Germinal center (tissue), 1 donor: Measurements from ENCODE around the gene GP5.

Experiments
- DNase-seq: peaks from one replicate; pipeline ENCODE4 v3.0.0; 2012; ENCODE audit warnings: mixed read lengths, low spot score

Gene GP5, protein sequence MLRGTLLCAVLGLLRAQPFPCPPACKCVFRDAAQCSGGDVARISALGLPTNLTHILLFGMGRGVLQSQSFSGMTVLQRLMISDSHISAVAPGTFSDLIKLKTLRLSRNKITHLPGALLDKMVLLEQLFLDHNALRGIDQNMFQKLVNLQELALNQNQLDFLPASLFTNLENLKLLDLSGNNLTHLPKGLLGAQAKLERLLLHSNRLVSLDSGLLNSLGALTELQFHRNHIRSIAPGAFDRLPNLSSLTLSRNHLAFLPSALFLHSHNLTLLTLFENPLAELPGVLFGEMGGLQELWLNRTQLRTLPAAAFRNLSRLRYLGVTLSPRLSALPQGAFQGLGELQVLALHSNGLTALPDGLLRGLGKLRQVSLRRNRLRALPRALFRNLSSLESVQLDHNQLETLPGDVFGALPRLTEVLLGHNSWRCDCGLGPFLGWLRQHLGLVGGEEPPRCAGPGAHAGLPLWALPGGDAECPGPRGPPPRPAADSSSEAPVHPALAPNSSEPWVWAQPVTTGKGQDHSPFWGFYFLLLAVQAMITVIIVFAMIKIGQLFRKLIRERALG

DNA sequence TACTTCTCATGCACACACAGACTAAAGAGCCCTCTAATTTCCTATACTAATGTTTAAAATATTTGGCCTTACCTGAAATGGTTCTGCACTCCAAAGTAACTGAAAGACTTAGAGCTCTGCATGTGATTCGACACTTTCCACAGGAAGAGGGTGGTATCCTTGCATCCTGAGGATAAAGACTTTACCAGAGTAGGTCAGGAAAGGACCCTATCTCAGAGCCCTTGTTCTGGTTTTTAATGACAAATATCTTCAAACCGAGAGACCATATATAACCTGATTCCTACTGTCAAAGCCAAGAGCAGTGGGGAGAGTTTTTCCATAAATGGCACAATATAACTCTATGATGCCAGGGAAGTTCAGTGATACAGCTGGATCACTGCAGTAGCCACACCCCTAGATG, at the start of gene GP5:
TSS of gene GP5 (minus strand) at position 101 of the 400 bp plus-strand sequence. CDS start 984 bp downstream, outside the sequence.
- no peak for DNase-seq

DNA sequence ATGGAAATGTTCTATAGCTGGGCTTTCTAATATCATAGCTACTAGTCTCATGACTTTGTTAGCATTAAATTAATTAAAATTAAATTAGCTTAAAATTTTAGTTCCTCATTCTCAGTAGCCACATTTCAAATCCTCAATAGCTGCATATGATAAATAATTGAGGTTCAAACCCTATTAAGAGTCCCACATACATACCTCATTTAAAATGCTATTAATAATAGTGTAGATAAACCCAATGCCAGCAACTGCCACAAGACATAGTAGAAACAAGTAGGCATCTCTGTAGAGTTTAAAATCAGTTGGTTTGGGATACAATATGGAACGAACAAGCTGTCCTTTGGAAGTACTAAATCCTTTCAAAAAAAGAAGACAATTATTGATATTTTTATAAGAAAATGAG, 48.6 kb upstream of the GP5 start:
- DNase-seq, result no peak

DNA sequence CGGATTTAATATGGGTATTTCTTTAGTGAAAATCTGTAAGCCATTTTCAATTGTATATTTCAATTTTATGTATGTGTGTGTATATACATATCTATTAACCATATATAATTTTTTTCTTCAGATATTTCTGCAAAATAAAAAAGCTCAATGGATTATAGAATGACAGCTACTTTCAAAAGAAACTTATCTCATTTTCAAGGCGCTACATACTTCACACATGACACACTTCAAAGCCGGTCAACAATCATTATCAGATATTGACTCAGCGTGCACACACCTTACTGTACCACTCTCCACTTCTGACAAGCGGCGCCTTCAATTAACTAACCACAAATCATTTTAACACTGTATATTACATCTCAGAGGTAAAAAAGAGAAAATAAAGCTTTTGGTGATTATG, 48.1 kb upstream of the GP5 start:
- DNase-seq, result no peak

DNA sequence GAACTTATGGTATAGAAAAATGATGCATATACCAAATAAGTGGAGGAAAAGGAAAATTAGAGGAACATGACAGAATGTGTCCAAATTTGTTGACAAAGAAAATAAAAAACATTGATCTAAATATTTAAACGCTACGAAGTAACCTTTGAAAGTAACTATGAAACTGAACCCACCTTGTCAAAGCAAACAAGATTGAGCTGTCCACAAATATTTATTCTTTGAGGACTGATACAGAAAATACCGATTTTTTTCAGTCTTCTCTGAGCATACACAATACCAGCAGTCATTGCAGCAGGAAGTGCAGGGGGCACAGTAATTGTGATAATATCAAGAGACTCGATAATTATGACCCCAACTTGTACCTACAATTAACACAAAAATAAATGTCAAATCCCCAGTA, 47.7 kb upstream of the GP5 start:
- no peak for DNase-seq

DNA sequence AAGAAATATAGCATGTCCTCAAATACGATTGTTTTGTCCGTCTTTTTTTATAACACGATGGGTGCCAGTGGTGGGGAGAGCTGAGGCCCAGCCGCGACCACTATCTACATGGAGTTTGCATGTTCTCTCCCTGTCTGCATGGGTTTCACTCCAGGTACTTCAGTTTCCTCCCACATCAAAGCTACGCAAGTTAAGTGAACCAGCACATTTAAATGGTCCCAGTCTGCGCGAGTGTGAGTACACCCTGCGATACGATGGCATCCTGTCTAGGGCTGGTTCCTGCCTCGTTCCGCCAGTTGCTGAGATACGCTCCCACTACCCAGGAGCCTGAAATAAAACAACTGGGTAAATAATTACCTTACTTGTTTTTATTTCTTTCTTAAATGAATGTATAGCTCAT, 47.1 kb upstream of the GP5 start:
- no peak for DNase-seq

DNA sequence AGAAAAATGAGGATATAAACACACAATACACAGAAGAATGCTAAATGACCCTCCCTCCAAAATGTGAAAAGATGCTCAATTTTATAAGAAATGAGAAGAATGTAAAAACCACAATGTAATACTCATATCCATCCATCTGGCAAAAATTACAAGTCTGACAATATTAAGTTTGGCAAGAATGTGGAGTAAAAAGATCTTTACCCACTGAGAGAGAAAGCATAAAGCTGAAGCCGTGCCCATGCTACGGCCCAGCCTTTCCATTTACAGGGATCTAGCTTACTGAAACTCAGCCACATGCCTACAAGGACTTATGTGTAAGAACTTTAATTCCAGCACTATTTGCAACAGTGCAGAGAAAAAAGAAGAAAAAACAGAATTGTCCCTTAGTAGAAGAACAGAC, 44.8 kb upstream of the GP5 start:
- no peak for DNase-seq

DNA sequence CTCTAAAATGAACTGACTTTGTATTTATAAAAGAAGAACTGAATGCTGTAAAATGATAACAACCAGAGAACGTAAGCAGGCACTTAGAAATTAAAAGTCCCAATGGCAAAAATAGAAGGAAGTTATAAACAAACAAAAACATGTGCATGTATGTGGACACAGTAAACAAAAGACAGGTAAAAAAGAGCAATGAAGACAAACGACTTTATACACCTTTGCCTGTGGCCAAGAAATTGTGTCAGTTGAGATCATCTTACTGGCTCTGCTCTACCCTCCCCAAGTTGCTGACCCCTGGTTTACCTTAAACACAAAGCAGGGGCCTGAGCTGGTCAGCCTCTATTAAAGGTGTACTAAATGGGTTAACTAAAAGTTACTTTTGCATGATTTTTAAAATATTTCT, 41.7 kb upstream of the GP5 start:
- DNase-seq, result no peak

DNA sequence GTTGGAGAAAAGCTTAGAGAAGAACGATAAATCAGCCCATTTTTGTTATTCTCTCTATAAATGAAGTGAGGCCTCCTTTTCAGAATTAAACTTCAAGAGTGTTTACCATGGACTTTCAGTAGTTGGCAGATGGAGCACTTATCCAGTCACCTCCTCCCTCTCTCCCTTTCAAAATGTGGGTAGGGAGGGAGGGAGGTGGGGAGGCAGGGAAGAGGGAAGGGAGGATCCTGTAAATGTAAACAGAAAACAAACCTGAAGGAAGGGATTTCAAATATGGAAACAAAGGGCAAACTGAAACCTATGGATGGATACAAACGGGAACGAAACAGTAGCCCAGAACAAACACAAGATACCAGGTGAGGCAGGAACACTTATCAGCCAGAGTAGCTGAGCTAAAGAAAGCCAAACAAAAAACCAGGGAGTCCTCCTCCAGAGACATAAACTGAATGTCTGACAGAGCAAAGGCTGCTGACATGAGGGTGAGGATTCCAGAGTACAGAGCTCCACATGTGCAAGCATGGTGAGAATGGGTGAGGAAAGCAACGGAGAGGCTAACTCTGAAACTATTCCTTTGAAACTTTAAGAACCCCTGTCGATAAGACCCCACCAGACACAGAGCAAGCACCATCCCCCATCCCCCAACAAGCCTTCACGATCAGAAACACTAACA, 41.0 kb upstream of the GP5 start:
- DNase-seq, result no peak

DNA sequence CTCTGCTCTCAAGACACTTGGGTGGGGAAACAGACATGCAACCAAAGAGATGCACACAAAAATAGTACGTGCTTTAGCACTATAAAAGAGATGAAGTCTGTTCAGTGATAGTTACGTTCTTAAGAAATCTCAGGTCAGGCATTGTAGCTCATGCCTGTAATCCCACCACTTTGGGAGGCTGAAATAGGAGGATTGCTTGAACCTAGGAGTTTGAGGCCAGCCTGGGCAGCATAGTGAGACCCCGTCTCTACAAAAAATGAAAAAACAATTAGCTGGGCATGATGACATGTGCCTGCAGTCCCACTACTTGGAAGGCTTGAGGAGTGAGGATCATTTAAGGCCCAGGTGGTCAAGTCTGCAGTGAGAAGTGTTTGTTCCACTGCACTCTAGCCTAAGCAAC, 35.4 kb upstream of the GP5 start:
- no peak for DNase-seq

DNA sequence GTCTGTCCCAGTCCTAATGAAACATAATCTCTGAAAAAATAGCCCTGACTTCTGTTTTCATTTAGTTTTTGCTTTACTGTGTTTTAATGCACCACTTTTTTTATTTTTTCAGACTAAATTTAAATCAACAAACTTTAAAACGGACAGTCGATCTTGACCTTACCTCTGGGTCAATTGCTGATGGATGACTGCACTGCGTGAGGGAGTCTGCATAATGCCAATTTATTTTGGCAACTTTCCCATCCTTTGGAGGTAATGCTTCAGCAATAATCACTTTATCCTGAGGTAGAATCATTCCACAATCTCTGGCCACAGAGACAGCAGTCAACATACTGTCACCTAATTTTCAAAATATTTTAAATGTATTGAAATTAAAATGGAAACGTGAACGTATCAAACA, 32.5 kb upstream of the GP5 start:
- no peak for DNase-seq

DNA sequence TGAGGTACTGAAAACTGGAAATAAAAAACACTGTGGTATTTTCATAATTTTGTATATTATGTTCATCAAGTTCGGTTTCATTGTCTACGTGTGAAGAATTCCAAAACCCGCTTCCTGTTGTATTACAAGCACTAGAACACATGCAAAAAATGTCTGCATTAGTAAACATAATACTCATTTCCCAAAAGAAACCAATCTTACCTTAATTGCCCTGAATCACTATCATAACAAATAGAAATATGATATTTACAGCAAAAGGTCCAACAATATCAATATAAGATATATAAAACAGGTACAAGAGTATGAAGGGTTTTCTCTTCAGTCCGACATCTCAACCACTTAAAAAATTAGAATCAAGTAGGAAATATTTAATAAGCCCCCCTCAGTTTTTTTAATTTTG, 26.3 kb upstream of the GP5 start:
- no peak for DNase-seq

DNA sequence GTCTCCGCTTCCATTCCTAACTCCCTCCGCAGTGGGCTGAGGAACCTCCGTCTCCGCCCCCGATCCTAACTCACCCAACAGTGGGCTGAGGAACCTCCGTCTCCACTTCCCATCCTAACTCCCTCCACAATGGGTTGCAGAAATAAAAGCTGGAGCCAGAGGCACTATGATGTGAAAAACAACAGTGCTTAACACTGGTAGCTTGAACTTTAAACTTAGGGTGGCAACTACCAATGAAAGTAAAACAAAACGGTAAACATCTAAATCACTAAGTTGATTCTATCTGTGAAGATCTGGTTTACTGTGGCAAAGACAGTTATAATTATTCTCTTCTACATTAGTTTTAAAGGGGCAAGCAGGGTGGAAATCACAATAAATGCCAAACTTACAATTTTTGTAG, 25.9 kb upstream of the GP5 start:
- no peak for DNase-seq

DNA sequence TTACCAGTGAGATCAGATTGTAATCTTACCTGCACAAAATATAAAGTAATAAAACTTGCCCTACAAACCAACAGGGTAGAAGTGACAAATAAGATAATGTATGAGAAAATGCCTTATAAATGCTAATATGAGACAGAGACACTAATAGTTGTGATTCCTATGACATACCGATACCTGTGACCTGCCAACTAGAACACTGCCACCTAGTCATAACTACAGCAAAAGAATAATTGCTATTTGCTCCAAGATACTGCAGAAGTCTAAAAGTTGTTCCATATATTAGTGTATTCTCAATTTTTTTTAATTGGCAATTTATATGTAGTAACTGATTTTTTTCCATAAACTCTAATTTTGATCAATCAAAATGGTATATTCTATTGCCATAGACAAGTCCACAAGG, 25.3 kb upstream of the GP5 start:
- DNase-seq, result no peak

DNA sequence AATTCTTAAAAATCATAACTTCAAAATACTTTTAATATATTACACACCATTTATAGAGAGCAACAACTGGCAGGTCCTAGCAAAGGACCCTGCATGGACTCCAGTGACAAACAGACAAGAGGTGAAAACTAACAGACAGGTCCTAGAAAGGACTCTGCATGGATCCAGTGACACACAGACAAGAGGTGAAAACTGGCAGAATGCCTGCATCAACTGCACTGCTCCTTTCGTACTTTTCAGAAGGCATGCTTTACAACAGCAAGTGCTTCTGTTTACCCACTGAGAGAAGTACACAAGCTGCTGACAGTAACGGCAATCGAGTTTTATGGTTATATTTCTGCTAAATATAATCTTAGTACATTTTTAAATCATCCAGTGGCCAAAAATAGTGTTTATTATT, 24.3 kb upstream of the GP5 start:
- DNase-seq, result no peak

DNA sequence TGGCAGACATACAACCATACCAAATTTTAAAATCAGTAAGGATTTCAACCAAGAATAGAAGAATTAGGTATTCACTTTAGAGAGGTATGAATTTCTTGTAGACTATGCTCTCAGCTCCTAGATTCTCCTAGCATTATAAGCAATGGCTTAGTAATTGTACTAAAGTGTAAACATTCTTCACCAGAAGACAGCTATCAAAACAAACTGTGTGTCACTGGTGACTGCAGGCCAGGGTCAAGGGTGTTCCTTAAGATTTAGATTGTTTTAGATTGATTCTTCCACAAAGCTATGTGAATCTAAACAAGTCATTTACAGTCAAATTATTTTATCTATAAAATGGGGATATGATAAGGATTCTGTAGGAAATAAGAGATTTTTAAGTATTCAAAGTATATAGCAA, 23.1 kb upstream of the GP5 start:
- no peak for DNase-seq

DNA sequence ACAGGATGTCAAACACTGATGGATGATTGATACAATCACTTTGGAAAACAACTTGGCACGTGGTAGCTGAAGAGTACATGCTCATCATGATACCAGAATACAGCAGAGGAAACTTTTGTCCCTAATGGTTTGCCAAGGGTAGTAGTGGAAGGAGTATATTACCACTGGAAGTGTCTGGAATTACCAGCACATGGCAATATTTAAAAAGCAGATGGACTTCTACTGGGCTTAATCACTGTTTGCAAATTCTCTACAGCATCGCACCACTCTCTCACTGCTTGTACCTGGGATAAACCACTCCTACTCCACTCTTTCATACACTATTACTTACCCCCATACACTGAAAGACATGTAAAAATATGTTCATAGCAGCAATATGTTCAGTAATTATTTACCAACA, 19.6 kb upstream of the GP5 start:
- no peak for DNase-seq

DNA sequence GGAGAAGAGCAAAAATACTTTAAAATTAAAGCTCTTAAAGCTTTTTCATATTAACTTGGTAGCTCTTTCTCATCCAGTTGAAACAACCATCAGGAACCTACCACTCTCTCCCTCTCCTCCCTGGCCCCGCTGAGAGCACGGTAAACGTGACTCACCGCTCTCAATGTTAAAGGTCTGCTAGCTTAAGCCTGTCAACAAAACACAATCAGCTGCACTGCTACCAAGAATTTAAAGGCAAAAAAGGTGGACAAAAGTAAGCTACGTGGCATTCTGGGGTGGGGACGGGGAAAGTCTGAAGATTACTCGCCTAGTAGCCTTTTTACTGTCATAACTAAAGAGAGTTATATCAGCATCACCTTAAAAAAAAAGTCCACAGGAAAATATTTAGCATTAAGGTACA, 8.4 kb upstream of the GP5 start:
- no peak for DNase-seq

DNA sequence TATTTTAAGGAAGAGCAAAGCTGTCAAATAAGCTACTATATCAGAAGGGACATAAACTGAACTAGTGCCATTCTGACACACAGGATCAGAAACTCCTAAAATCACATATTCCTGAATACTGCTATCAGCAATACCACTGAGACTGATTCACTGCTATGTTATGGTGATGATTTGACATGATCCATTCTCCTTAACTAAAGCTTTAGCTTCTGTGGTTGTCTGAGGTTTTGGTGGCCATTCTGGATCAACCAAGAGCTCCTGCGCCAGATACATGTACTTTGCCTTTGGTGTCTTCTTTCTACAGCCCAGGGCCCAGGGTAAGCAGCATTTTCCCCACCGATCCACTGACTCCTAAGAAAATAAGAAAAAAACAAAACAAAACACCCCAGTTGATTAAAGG, 6.7 kb upstream of the GP5 start:
- DNase-seq, result no peak

DNA sequence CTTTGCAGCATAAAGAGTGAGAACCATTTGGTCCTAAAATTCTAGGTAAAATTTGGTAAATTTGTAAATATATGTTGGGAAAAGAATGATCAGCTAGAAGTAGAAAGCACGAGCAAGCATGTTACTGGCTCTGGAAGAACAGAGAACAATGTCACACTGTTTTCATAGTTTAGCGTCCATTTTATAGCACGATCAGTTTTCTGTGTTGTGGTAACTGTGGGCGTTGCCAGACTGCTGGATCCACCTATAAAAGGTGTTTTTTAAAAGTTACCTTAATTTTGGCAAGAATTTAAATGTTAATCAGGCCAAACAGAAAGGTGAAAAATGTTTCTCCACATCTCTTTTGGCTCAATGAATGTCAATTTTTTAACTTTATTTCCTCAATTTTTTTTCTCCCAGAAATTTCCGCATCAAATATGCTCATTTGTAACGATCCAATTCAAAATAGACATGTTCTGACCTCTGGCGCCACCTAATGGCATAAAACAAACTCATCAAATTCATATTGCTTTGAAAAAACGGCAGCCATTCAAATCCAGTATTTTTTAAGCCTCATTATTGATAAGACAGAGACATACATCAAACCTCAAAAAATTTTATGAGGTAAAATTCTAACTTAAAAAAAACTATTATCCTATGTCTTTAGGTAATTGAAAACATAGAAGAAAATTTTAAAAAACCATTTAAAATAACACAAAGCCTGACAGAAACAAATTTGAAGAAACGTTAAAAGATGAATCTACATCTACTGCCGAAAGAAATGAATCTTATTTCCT, 5.5 kb upstream of the GP5 start:
- DNase-seq, result no peak

DNA sequence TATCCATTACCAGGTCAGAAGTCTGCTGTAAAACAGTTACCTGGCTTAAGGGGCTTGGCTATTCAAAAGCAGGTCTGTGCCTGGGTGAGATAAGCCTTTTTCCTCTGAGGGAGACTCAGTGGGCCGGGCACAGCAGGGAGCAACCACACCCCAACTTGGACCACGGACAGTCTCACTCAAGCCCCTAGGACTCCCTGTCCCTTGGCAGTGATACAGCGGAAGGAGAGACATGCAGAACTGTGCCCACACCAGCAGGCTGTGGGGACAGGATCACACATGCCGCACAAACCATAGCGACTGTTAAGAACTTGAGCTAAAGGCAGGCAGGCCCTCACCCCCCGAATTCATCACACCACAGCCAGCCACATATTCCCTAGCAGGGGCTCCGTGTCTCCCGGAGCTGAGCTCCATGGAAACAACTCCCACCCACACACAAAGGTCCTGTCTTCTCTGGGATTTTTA, 2.8 kb upstream of the GP5 start:
- no peak for DNase-seq

DNA sequence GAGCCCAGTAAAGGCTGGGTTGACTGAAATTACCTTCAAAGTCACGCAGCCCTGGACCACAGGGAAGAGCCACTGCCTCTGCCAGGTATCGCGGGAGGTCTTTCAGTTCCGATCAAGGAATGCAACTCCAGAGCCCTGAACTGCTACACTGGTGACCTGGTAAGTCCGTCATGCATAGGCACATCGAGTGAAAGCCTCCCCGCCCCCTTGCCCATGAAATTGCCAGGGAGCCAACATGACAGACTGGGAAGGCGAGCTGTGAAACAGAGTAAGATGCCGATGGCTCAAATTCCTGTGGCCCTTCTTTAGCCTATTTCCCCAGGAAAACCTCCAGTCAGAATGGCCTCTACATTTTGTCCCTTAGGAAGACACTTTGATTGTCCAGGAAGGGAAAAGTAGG, 2.3 kb upstream of the GP5 start:
- DNase-seq, result no peak

DNA sequence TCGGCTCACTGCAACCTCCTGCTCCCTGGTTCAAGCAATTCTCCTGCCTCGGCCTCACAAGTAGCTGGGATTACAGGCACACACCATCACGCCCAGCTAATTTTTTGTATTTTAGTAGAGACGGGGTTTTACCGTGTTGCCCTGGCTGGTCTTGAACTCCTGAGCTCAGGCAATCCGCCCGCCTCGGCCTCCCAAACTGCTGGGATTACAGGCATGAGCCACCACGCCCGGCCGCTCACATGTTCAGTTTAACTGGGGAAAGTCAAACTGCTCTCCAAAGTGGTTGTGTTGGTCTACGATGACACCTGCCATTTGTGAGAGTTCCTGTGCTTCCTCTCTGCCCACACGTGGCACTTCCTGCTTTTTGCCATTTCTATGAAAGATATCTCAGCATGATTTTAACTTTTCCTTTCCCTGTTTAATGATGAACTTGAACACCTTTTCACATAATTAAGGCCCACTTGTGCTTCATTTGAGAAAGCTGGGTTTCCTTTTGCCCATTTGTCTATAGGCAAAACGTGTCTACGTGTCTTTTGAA, 877 bp upstream of the GP5 start:
- DNase-seq, result no peak
